ENCODE data around the gene DYNLRB1. TPM values are rescaled to one million over a fixed set of nuclear protein-coding genes. Genes with fewer than 3 reads are reported as not detected.

DYNLRB1 gene
- total RNA-seq, 2 experiments from 2014 or later = 66.6 to 70.9 TPM

DNA sequence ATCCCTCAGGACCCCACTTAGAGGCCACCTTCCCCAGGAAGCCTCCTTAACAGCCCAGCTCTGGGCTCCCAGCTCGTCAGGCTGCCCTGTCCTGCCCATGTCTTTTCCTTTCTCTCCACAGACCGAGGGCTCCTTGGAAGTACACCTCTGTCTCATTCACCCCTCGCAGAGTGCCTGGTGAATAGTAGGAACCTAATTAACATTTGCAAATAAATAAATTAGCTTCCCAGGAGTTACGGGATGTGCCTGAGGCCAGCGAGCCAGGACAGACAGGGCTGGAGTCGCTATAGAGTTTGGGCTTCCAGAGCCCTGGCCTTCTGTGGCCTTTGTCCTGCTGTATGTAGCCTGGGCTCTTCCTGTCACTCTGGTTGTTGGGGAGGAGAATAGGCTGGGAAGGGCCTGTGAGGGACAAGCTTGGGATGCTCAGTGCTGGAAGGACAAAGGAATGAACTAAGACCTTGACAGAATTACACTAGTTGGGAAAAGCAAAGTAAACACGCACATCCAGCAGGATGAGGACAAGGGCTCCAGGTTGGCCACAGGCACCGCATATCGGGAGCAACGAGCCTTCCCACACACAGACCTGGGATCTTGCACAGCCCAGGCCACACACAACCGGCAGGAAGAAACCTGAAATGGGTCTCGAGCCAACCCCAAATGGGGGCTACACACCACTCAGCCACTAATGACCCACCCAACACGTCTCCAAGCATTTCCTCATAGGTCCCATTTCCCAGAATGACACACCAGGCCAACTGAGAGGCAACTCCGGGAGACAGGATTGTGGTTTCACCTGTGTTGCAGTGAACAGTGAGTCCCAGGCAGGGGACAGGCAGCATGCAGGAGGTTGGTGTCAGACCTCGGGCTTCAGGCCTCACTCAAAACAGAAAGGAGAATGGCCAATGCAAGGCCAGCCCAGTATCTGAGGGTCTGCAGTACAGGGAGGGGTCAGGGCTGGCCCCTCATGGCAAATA, 52.0 kb downstream of the DYNLRB1 start:
- ATAC-seq = no peak
- peaks cover 9% of the 10 kb centered on the region for H3K36me3 Mint-ChIP-seq (ENCODE audit: low read depth)
- no peaks in the 10 kb centered on the region for H3K9me3 Mint-ChIP-seq
- no peak overlapping the region for H3K27ac Mint-ChIP-seq
- H3K27me3 Mint-ChIP-seq = no peaks in the 10 kb centered on the region
- TF ChIP-seq CTCF (IDR thresholded peaks at IDR 0.05) = no peak
- CTCF ChIA-PET = interaction anchor here (1.7 kb wide), 1 partner anchor 140 kb away, joined by 4 read pairs; no protein-coding TSS in a partner anchor
- DNase-seq = no peak
- H3K4me1 Mint-ChIP-seq (ENCODE audit: low read depth) = peaks cover 10% of the 10 kb centered on the region
- intact Hi-C loops (cut with micrococcal nuclease) = no loop called here
- no peak overlapping the region for H3K4me3 Mint-ChIP-seq
- POLR2A ChIA-PET = interaction anchor here (0.7 kb wide), 1 partner anchor 137 kb away, joined by 3 read pairs; no protein-coding TSS in a partner anchor

DNA sequence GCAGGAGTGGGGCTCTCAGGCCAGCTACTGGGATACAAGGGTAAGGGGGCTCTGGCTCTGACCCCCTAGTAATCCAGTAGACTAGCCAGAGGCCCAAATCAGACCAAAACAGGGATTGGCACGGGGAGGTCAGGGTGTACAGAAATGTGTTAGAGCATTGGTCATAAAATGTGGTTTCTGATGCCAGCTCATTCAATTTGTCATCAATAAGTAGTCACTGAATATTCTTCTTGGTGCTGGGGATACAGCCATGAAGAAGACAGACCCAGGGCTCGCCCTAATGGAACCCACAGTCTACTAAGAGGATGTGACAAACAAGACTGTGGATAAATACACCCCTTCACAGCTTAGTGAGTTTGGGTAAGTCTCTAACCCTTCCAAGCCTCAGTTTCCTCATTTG, 53.4 kb downstream of the DYNLRB1 start:
- no peak for DNase-seq
- intact Hi-C loops (cut with micrococcal nuclease) = no loop called here
- TF ChIP-seq CTCF (IDR thresholded peaks at IDR 0.05) = no peak
- Mint-ChIP-seq H3K27me3 (no peaks in the 10 kb centered on the region), H3K27ac (no peak overlapping the region), H3K4me1 (ENCODE audit: low read depth) (peaks cover 10% of the 10 kb centered on the region), H3K36me3 (ENCODE audit: low read depth) (peaks cover 12% of the 10 kb centered on the region), H3K4me3 (no peak overlapping the region), H3K9me3 (no peaks in the 10 kb centered on the region)
- CTCF ChIA-PET = interaction anchor here (0.6 to 1.7 kb wide), 3 partner anchors 31 to 138 kb away, joined by 3 to 6 read pairs (median 4); no protein-coding TSS in a partner anchor
- ATAC-seq = no peak
- POLR2A ChIA-PET = no interaction called here

DNA sequence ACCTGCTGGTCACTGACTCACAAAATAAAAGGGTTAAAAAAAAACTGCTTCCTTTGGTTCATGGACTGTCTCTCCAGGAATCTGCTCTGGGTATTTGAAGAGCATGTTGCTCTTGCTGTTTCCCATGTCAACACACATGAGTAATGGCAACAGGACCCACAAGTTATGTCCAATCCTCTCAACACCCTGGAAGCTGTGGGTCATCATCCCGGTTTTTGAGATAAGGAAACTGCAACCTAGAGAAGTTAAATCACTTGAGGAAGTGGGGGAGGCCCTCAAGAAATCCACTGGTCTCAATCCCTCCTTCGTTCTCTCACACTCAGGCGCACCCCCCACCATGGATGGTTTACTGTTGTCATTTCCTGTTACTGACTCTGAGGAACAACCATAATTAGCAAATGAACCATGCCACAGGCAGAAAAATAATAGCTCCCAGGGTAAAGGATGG, 54.7 kb downstream of the DYNLRB1 start:
- ChIA-PET CTCF (interaction anchor here (0.8 to 1.5 kb wide), 4 partner anchors 9 to 259 kb away, joined by 3 to 5 read pairs (median 4); no protein-coding TSS in a partner anchor), POLR2A (interaction anchor here (0.5 kb wide), 1 partner anchor 1596 kb away, joined by 3 read pairs; no protein-coding TSS in a partner anchor)
- H3K9me3 Mint-ChIP-seq = no peaks in the 10 kb centered on the region
- ATAC-seq (no peak), DNase-seq (no peak)
- H3K4me3 Mint-ChIP-seq = no peak overlapping the region
- peaks cover 14% of the 10 kb centered on the region for H3K36me3 Mint-ChIP-seq (ENCODE audit: low read depth)
- no peaks in the 10 kb centered on the region for H3K27me3 Mint-ChIP-seq
- intact Hi-C loops (cut with micrococcal nuclease) = no loop called here
- TF ChIP-seq CTCF (IDR thresholded peaks at IDR 0.05) = no peak
- peaks cover 10% of the 10 kb centered on the region for H3K4me1 Mint-ChIP-seq (ENCODE audit: low read depth)
- H3K27ac Mint-ChIP-seq = peak overlapping the region; percentile 74

- peak overlapping the region; percentile 74 for H3K27ac Mint-ChIP-seq
Observed at GRCh38 chr20:34571753-34572152, 55.5 kb downstream of the DYNLRB1 start.

More at GRCh38 chr20:34571753-34572152, 55.5 kb downstream of the DYNLRB1 start:
- intact Hi-C loops (cut with micrococcal nuclease) = no loop called here
- no peak overlapping the region for H3K4me3 Mint-ChIP-seq
- no peak for ATAC-seq
- ChIA-PET CTCF (interaction anchor here (0.8 to 3.0 kb wide), 5 partner anchors 8 to 259 kb away, joined by 3 to 7 read pairs (median 4); no protein-coding TSS in a partner anchor), POLR2A (no interaction called here)
- no peaks in the 10 kb centered on the region for H3K9me3 Mint-ChIP-seq
- peaks cover 10% of the 10 kb centered on the region for H3K4me1 Mint-ChIP-seq (ENCODE audit: low read depth)
- H3K36me3 Mint-ChIP-seq (ENCODE audit: low read depth) = peaks cover 14% of the 10 kb centered on the region
- no peak for TF ChIP-seq CTCF (IDR thresholded peaks at IDR 0.05)
- no peaks in the 10 kb centered on the region for H3K27me3 Mint-ChIP-seq
- DNase-seq = no peak

All from activated CD8-positive, alpha-beta T cell treated with anti-CD3 and anti-CD28 coated beads for 36 hours (primary cell).